Measurements from ENCODE around the gene MBD3L2.
"Not testable (repeated sequence)": the region's sequence is repeated elsewhere in the genome, so short reads cannot be mapped to it uniquely, and the experiment has no call there.

The MBD3L2 gene

DNA sequence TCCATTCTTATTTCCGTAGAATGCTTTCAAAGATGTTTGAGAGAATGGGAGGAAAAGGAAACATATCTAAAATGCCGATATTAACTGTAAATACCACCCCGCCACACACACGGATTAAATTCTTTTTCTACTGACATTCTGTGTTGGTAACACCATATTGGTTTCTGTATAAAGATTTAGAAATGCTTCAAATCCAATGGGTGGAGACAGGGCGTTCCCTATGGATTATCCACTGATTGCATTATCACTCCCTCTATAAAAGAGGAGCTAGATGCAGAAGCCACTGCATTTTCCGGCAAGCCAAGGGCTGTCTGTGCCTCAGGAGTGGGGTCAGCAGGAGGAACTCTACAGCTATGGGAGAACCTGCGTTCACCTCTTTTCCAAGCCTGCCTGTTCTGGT lies at the start of gene MBD3L2:
TSS of gene MBD3L2 (plus strand) at position 301 of the 400 bp plus-strand sequence. CDS start at position 354, 53 bp downstream.
- H3K4me1 Mint-ChIP-seq; H3K36me3 Mint-ChIP-seq; H3K27me3 Mint-ChIP-seq; H3K4me3 Mint-ChIP-seq; ATAC-seq (ENCODE audit: low read depth); H3K27ac Mint-ChIP-seq; H3K9me3 Mint-ChIP-seq; DNase-seq (ENCODE audit: low spot score in 2 of 2): not testable (repeated sequence)

- Mint-ChIP-seq H3K36me3 (no peaks in the 10 kb centered on the region), H3K27me3 (peaks cover 8% of the 10 kb centered on the region), H3K4me3 (no peak overlapping the region), H3K9me3 (peaks cover 6% of the 10 kb centered on the region), H3K4me1 (peaks cover 4% of the 10 kb centered on the region), H3K27ac (no peak overlapping the region)
- DNase-seq (ENCODE audit: low spot score in 2 of 2) = no peak
- no peak for ATAC-seq (ENCODE audit: low read depth)
Observed at GRCh38 chr19:6999933-7000332, 49.2 kb upstream of the MBD3L2 start.

DNA sequence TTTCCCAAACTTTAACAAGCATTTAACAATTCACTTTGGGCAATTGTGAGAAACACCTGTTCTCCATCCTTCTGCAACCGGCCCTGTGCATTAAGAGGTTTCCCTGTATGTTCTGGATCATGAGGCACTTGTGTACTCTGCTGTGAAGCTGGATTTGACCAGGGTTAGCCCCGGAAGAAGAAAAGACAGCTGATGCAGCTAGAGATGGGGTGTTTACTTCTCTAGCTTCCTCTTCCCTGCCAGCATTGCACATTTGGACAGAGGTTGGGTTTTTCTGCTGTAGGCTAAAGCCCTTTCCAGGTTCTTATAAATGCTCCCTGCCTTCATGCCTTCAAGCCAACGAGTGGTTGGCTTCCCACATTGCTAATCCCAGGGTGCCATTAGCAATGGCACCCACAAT lies 48.8 kb upstream of the MBD3L2 start:
- no peak overlapping the region for H3K4me3 Mint-ChIP-seq
- H3K36me3 Mint-ChIP-seq = no peaks in the 10 kb centered on the region
- DNase-seq (ENCODE audit: low spot score in 2 of 2) (no peak), ATAC-seq (ENCODE audit: low read depth) (no peak)
- H3K27ac Mint-ChIP-seq = no peak overlapping the region
- peaks cover 2% of the 10 kb centered on the region for H3K9me3 Mint-ChIP-seq
- peaks cover under 1% of the 10 kb centered on the region for H3K4me1 Mint-ChIP-seq
- peaks cover 8% of the 10 kb centered on the region for H3K27me3 Mint-ChIP-seq

- Mint-ChIP-seq H3K27me3 (peaks cover 8% of the 10 kb centered on the region), H3K4me1 (no peaks in the 10 kb centered on the region), H3K9me3 (no peaks in the 10 kb centered on the region), H3K4me3 (no peak overlapping the region), H3K36me3 (no peaks in the 10 kb centered on the region), H3K27ac (no peak overlapping the region)
- DNase-seq (ENCODE audit: low spot score in 2 of 2) = no peak
- ATAC-seq (ENCODE audit: low read depth) = no peak
Observed at GRCh38 chr19:7000816-7001215, 48.3 kb upstream of the MBD3L2 start.

GRCh38 chr19:7004313-7004931 lies 44.7 kb upstream of the MBD3L2 start:
- H3K4me3 Mint-ChIP-seq = no peak overlapping the region

GRCh38 chr19:7006135-7006704 lies 42.9 kb upstream of the MBD3L2 start:
- H3K4me3 Mint-ChIP-seq = no peak overlapping the region
- ATAC-seq (ENCODE audit: low read depth) (no peak), DNase-seq (ENCODE audit: low spot score in 2 of 2) (no peak)
- H3K4me1 Mint-ChIP-seq = peaks cover 8% of the 10 kb centered on the region
- no peak overlapping the region for H3K27ac Mint-ChIP-seq
- H3K27me3 Mint-ChIP-seq = peaks cover 4% of the 10 kb centered on the region
- no peaks in the 10 kb centered on the region for H3K36me3 Mint-ChIP-seq
- H3K9me3 Mint-ChIP-seq = no peaks in the 10 kb centered on the region

More at GRCh38 chr19:7004313-7004931, 44.7 kb upstream of the MBD3L2 start:
- Mint-ChIP-seq H3K27me3 (peaks cover 10% of the 10 kb centered on the region), H3K4me1 (peaks cover 5% of the 10 kb centered on the region), H3K27ac (no peak overlapping the region), H3K36me3 (no peaks in the 10 kb centered on the region), H3K9me3 (no peaks in the 10 kb centered on the region)
- ATAC-seq (ENCODE audit: low read depth) (peak; percentile 35), DNase-seq (ENCODE audit: low spot score in 2 of 2) (peak in 1 of 2 donors; percentile 23)

DNA sequence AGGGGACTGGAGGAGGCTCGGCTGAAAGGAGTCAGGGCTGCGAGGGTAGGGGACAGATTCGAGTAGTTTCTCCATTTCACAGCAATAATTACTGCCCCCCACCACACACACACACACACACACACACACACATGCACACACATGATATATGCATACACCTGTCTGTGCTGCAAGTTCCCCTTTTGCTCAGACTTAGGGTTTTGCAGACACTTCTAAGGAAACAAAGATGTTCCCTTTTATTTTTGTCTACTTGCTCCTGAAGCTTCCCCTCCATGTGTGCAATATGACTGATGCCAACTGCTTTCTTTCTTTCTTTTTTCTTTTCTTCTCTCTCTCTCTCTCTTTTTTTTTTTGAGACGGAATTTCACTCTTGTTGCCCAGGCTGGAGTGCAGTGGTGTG lies 41.3 kb upstream of the MBD3L2 start:
- Mint-ChIP-seq H3K27ac (no peak overlapping the region), H3K4me1 (peaks cover 8% of the 10 kb centered on the region)
- DNase-seq (ENCODE audit: low spot score in 2 of 2) = no peak

DNA sequence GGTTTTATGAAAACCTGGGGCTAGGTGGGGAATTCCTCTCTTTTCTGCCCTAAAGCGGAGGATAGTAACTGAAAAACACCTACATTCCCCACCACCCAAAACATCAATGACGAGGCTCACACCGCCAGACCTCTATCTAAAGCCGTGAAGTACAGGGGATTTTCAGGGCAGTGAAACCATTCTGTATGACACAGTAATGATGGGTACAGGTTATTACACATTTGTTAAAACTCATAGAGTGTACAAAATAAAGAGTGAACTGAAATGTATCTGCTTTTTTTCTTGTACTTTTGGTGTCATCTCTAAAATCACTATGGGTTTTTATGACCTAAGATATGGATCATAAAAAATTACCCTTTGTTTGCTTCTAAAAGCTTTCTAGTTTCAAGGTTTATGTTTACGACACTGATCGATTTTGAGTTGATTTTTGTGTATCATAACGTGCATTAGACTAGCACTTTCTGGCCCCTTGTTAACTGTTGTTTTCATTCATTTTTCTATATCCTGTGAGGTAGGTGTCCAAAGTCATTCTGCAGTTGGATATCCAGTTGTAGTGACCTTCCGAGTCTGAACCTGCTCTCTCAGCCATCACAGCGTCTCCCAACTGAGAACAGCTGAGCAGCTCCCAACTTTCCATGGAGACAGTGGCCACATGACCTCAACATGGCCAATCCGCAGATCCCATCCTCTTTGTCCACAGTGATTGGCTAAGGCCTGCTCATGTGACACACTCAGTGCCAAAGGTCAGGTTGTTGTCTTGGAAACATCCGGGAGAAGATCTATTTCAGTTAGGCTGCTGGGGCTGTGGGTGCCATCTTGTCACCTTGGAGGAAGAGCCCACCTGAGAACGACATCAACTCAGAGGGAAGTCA lies 38.2 kb upstream of the MBD3L2 start:
- ATAC-seq (ENCODE audit: low read depth) = no peak
- no peak for DNase-seq (ENCODE audit: low spot score in 2 of 2)
- Mint-ChIP-seq H3K9me3 (no peaks in the 10 kb centered on the region), H3K27ac (no peak overlapping the region), H3K27me3 (peaks cover 2% of the 10 kb centered on the region), H3K4me3 (no peak overlapping the region), H3K4me1 (peaks cover 8% of the 10 kb centered on the region), H3K36me3 (no peaks in the 10 kb centered on the region)

More for the DNA sequence above, 41.3 kb upstream of the MBD3L2 start:
- H3K36me3 Mint-ChIP-seq = no peaks in the 10 kb centered on the region
- peaks cover 2% of the 10 kb centered on the region for H3K27me3 Mint-ChIP-seq
- no peaks in the 10 kb centered on the region for H3K9me3 Mint-ChIP-seq
- peak; percentile 67 for ATAC-seq (ENCODE audit: low read depth)
- H3K4me3 Mint-ChIP-seq = no peak overlapping the region

DNA sequence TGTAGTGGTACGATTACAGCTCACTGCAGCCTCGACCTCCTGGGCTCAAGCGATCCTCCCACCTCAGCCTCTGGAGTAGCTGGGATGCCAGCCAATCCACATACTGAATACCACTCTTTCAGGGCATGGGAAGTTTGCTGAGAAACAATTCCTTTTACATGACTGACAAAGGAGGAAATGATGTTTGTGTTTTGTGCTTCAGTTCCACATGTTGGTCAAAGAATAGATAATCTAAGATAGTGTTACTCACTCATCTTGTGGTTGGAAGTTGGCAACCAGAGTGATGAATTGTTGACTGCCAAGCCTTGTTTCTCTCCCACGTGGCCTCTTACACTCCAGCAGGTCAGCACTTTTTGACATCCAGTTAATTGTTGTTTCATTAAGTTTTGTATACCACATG lies 35.4 kb upstream of the MBD3L2 start:
- Mint-ChIP-seq H3K4me1 (peaks cover 2% of the 10 kb centered on the region), H3K27ac (no peak overlapping the region)
- ATAC-seq (ENCODE audit: low read depth) = peak; percentile 48

DNA sequence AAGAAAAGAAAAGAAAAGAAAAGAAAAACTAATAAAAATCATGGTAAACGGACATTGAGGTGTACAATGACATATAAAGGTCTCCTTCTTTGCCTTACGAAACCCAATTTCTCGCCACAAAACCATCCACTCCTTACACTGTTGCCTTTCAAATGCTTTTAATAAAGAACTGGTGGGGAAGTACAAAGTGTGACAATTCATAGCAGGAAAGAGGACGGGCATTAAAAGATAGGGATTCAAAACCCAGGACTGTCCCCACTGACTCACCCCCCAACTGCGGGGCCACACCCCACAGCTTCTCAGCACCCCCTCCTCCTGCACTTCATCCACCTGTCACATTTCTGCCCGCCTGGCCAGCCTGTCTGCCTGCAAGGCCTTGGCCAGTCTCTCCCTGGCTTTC lies 30.3 kb upstream of the MBD3L2 start:
- H3K27ac Mint-ChIP-seq = no peak overlapping the region
- H3K36me3 Mint-ChIP-seq = no peaks in the 10 kb centered on the region
- H3K4me3 Mint-ChIP-seq = no peak overlapping the region
- no peaks in the 10 kb centered on the region for H3K9me3 Mint-ChIP-seq
- ATAC-seq (ENCODE audit: low read depth) (no peak), DNase-seq (ENCODE audit: low spot score in 2 of 2) (no peak)
- H3K4me1 Mint-ChIP-seq = no peaks in the 10 kb centered on the region
- H3K27me3 Mint-ChIP-seq = peaks cover 2% of the 10 kb centered on the region

More for the DNA sequence above, 35.4 kb upstream of the MBD3L2 start:
- no peak for DNase-seq (ENCODE audit: low spot score in 2 of 2)
- Mint-ChIP-seq H3K36me3 (no peaks in the 10 kb centered on the region), H3K9me3 (no peaks in the 10 kb centered on the region), H3K27me3 (peaks cover 2% of the 10 kb centered on the region), H3K4me3 (no peak overlapping the region)

- not testable (repeated sequence) for H3K27me3 Mint-ChIP-seq; ATAC-seq (ENCODE audit: low read depth); H3K27ac Mint-ChIP-seq; H3K4me1 Mint-ChIP-seq; H3K9me3 Mint-ChIP-seq; H3K4me3 Mint-ChIP-seq; H3K36me3 Mint-ChIP-seq; DNase-seq (ENCODE audit: low spot score in 2 of 2)
Observed at GRCh38 chr19:7021331-7021730, 27.8 kb upstream of the MBD3L2 start, which contains the start of gene MBD3L2B. MBD3L2B (minus strand) TSS chr19:7021431; CDS start chr19:7021397, 34 bp downstream.

GRCh38 chr19:7028790-7029189 lies 20.3 kb upstream of the MBD3L2 start:
- not testable (repeated sequence) for H3K4me1 Mint-ChIP-seq; H3K4me3 Mint-ChIP-seq; DNase-seq (ENCODE audit: low spot score in 2 of 2); H3K36me3 Mint-ChIP-seq; H3K9me3 Mint-ChIP-seq; H3K27ac Mint-ChIP-seq; ATAC-seq (ENCODE audit: low read depth); H3K27me3 Mint-ChIP-seq

- not testable (repeated sequence) for H3K4me3 Mint-ChIP-seq; H3K4me1 Mint-ChIP-seq; H3K27ac Mint-ChIP-seq; H3K9me3 Mint-ChIP-seq; DNase-seq (ENCODE audit: low spot score in 2 of 2); ATAC-seq (ENCODE audit: low read depth); H3K36me3 Mint-ChIP-seq; H3K27me3 Mint-ChIP-seq
Observed at GRCh38 chr19:7030278-7030677, 18.8 kb upstream of the MBD3L2 start, which contains the start of gene MBD3L5. MBD3L5 (plus strand) TSS chr19:7030578; CDS start chr19:7030612, 34 bp downstream.

DNA sequence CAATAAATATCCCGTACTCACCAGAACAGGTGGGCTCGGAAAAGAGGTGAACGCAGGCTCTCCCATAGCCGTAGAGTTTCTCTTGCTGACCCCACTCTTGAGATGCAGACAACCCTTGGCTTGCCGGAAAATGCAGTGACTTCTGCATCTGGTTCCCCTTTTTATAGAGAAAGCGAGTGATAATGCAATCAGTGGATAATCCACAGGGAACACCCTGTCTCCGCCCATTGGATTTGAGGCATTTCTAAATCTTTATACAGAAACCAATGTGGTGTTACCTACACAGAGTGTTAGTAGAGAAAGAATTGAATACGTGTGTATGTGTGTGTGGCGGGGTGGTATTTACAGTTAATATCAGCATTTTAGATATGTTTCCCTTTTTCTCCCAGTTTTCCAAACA lies 9.0 kb upstream of the MBD3L2 start, which contains the start of gene MBD3L4:
TSS of gene MBD3L4 (minus strand) at position 101 of the 400 bp plus-strand sequence. CDS start at position 66, 35 bp downstream.
- not testable (repeated sequence) for H3K27me3 Mint-ChIP-seq; ATAC-seq (ENCODE audit: low read depth)

More for the DNA sequence above, 9.0 kb upstream of the MBD3L2 start, which contains the start of gene MBD3L4:
- H3K27ac Mint-ChIP-seq; H3K4me3 Mint-ChIP-seq; DNase-seq (ENCODE audit: low spot score in 2 of 2); H3K9me3 Mint-ChIP-seq; H3K4me1 Mint-ChIP-seq; H3K36me3 Mint-ChIP-seq: not testable (repeated sequence)

Measured in memory B cell (primary cell).